CD14-positive monocyte (primary cell): ENCODE measurements around the gene TRANK1. TPM values are rescaled to one million over a fixed set of nuclear protein-coding genes. Genes with fewer than 3 reads are reported as not detected.
"Not testable (repeated sequence)": the region's sequence is repeated elsewhere in the genome, so short reads cannot be mapped to it uniquely, and the experiment has no call there.

Experiments used
- DNase-seq, 3 donors: peaks; one replicate each; pipeline ENCODE4 v3.0.0-alpha.2; 2011 to 2022
- H2AFZ ChIP-seq: 2 replicates; pipeline ENCODE4 v1.6.0; 2012; ENCODE audit warnings: mild to moderate bottlenecking, low read depth, low read length, inconsistent platforms; ENCODE audit not compliant: insufficient read depth, poor library complexity, severe bottlenecking
- H3K27ac ChIP-seq, 2 donors: 1 replicate in 1 of 2; 2 replicates in 1 of 2; pipeline ENCODE4 v1.5.1; 2012 to 2013; ENCODE audit warnings: low read length in 2 of 2, control low read depth in 1 of 2, inconsistent platforms in 1 of 2, low read depth in 1 of 2, mild to moderate bottlenecking in 1 of 2
- H3K27me3 ChIP-seq, 2 donors: one replicate each; pipeline versions ENCODE4 v1.6.0 to v1.6.1; 2011 to 2013; ENCODE audit warnings: low read length in 2 of 2; ENCODE audit not compliant: control insufficient read depth in 2 of 2, insufficient read depth in 2 of 2
- H3K36me3 ChIP-seq, 2 donors: replicated peaks in 1 of 2; 1 replicate in 1 of 2; 2 replicates in 1 of 2; pipeline versions ENCODE4 v1.5.1 to v1.6.1; 2012 to 2013; ENCODE audit warnings: low read length in 2 of 2, control low read depth in 1 of 2, inconsistent platforms in 1 of 2, mild to moderate bottlenecking in 1 of 2; ENCODE audit not compliant: insufficient read depth in 2 of 2, control insufficient read depth in 1 of 2
- H3K4me1 ChIP-seq, 2 donors: 1 replicate in 1 of 2; 2 replicates in 1 of 2; pipeline versions ENCODE4 v1.5.1 to v1.6.1; 2012 to 2013; ENCODE audit warnings: low read length in 2 of 2, control low read depth in 1 of 2, inconsistent platforms in 1 of 2, mild to moderate bottlenecking in 1 of 2, moderate library complexity in 1 of 2; ENCODE audit not compliant: insufficient read depth in 2 of 2, control insufficient read depth in 1 of 2
- H3K4me2 ChIP-seq: replicated peaks from 2 replicates; pipeline ENCODE3; 2012; ENCODE audit warnings: low read length, moderate library complexity, mild to moderate bottlenecking; ENCODE audit not compliant: poor library complexity, severe bottlenecking; ENCODE audit errors: extremely low read depth
- H3K4me3 ChIP-seq, 3 experiments: fragments of 200-600 bp in 1 of 3; sonication (generic) in 1 of 3; replicated peaks in 1 of 3; 1 replicate in 2 of 3; 2 replicates in 1 of 3; pipeline ENCODE4 v1.5.1; 2011 to 2013; ENCODE audit warnings: low read length in 3 of 3, mild to moderate bottlenecking in 3 of 3, control low read depth in 2 of 3, low read depth in 2 of 3, inconsistent platforms in 1 of 3, moderate library complexity in 1 of 3
- H3K79me2 ChIP-seq: 2 replicates; pipeline ENCODE4 v1.6.0; 2012; ENCODE audit warnings: mild to moderate bottlenecking, control low read depth, inconsistent platforms, low read length, moderate library complexity; ENCODE audit not compliant: insufficient read depth
- H3K9ac ChIP-seq: 2 replicates; pipeline ENCODE4 v1.6.0; 2017; ENCODE audit warnings: low read length, mild to moderate bottlenecking; ENCODE audit not compliant: insufficient read depth, poor library complexity, severe bottlenecking
- H3K9me3 ChIP-seq, 2 donors: replicated peaks in 1 of 2; 1 replicate in 1 of 2; 2 replicates in 1 of 2; pipeline versions ENCODE4 v1.5.1 to v1.6.1; 2012 to 2013; ENCODE audit warnings: low read length in 2 of 2, control low read depth in 1 of 2; ENCODE audit not compliant: control insufficient read depth in 1 of 2, insufficient read depth in 1 of 2
- H4K20me1 ChIP-seq: 2 replicates; pipeline ENCODE4 v1.6.0; 2012; ENCODE audit warnings: mild to moderate bottlenecking, low read length, control low read depth, moderate library complexity; ENCODE audit not compliant: insufficient read depth
- H3K27ac Mint-ChIP-seq, 7 donors: one replicate each; pipeline ENCODE4 v1.8.0; 2020; ENCODE audit warnings: mild to moderate bottlenecking in 7 of 7, mixed read lengths in 7 of 7, moderate library complexity in 6 of 7, inconsistent platforms in 2 of 7
- H3K27me3 Mint-ChIP-seq, 3 donors: one replicate each; pipeline ENCODE4 v1.8.0; 2021 to 2022; ENCODE audit warnings: low read depth in 3 of 3, mild to moderate bottlenecking in 3 of 3, mixed read lengths in 3 of 3, moderate library complexity in 3 of 3, inconsistent platforms in 1 of 3
- H3K36me3 Mint-ChIP-seq, 2 donors: one replicate each; pipeline ENCODE4 v1.8.0; 2020; ENCODE audit warnings: mixed read lengths in 2 of 2, inconsistent platforms in 1 of 2, mild to moderate bottlenecking in 1 of 2
- H3K4me1 Mint-ChIP-seq: one replicate; pipeline ENCODE4 v1.8.0; 2020; ENCODE audit warnings: mild to moderate bottlenecking, mixed read lengths
- H3K4me3 Mint-ChIP-seq, 2 donors: one replicate each; pipeline ENCODE4 v1.8.0; 2020; ENCODE audit warnings: mild to moderate bottlenecking in 2 of 2, mixed read lengths in 2 of 2, moderate library complexity in 1 of 2
- H3K9me3 Mint-ChIP-seq, 7 donors: one replicate each; pipeline ENCODE4 v1.8.0; 2020 to 2022; ENCODE audit warnings: mixed read lengths in 7 of 7, mild to moderate bottlenecking in 6 of 7, moderate library complexity in 6 of 7, inconsistent platforms in 2 of 7
- WGBS: methylation state at CpG from one replicate; pipeline ENCODE4 v1.1.5; 2013; ENCODE audit warnings: missing lambda C conversion rate; ENCODE audit not compliant: insufficient coverage; 5-methylcytosine and 5-hydroxymethylcytosine counted together
- intact Hi-C, 2 donors: fragments of 100-400 bp; cut with micrococcal nuclease; formaldehyde crosslinking; loops; one replicate each; pipeline versions ENCODE4 v1.15.0 to v1.15.1; 2023
- polyA plus RNA-seq, 3 donors: library from polyadenylated mRNA; depleted of rRNA in 1 of 3; unstranded in 2 of 3; stranded (reverse) in 1 of 3; fragments of 300-500 nt in 2 of 3; fragments of >200 nt in 1 of 3; fragmentation: Illumina TruSeq in 2 of 3; gene quantifications; 1 replicate in 2 of 3; 2 replicates in 1 of 3; pipeline ENCODE4 v1.2.3, GENCODE V29; 2012 to 2021
- TF ChIP-seq, protein P1 (sequence below): fragments of 200-600 bp; IDR thresholded peaks from one replicate; pipeline ENCODE4 v1.8.0; 2022; ENCODE audit warnings: antibody characterized with exemption, mild to moderate bottlenecking

The TRANK1 gene
- polyA plus RNA-seq, 3 donors, result 2.8 to 6.3 (median 5.8) TPM

DNA sequence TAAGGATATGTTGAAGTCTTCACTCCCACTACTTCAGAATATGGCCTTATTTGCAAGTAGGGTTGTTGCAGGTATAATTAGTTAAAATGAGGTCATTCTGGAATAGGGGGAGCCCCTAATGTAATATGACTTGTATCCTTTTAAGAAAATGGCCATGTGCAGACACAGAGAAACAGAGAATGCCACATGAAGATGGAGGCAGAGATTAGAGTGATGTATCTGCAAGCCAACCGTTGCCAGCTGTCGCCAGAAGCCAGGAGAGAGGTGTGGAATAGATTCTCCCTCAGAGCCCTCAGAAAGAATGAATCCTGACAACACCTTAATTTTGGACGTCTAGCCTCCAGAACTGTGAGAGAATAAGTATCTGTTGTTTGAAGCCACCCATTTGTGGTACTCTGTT, 11.3 kb upstream of the TRANK1 start:
- Mint-ChIP-seq H3K27ac (no peak overlapping the region), H3K36me3 (no peaks in the 10 kb centered on the region), H3K9me3 (no peaks in the 10 kb centered on the region), H3K4me1 (peaks cover 13% of the 10 kb centered on the region), H3K27me3 (peaks cover 0 to 3% (median 0%) of the 10 kb centered on the region in 3 donors), H3K4me3 (no peak overlapping the region)
- TF ChIP-seq, protein P1, sequence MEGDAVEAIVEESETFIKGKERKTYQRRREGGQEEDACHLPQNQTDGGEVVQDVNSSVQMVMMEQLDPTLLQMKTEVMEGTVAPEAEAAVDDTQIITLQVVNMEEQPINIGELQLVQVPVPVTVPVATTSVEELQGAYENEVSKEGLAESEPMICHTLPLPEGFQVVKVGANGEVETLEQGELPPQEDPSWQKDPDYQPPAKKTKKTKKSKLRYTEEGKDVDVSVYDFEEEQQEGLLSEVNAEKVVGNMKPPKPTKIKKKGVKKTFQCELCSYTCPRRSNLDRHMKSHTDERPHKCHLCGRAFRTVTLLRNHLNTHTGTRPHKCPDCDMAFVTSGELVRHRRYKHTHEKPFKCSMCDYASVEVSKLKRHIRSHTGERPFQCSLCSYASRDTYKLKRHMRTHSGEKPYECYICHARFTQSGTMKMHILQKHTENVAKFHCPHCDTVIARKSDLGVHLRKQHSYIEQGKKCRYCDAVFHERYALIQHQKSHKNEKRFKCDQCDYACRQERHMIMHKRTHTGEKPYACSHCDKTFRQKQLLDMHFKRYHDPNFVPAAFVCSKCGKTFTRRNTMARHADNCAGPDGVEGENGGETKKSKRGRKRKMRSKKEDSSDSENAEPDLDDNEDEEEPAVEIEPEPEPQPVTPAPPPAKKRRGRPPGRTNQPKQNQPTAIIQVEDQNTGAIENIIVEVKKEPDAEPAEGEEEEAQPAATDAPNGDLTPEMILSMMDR, result no peak
- Histone ChIP-seq H3K36me3 (no peaks in the 10 kb centered on the region), H3K79me2 (no peaks in the 10 kb centered on the region), H3K4me1 (no peaks in the 10 kb centered on the region), H3K4me3 (no peak overlapping the region), H3K9ac (no peak overlapping the region), H3K9me3 (no peaks in the 10 kb centered on the region), H3K27ac (no peak overlapping the region), H4K20me1 (no peaks in the 10 kb centered on the region), H3K4me2 (no peak overlapping the region), H2AFZ (no peak overlapping the region), H3K27me3 (no peaks in the 10 kb centered on the region)
- no CpG with 5 or more reads among the region's 3 CpGs for WGBS
- intact Hi-C loops, result loop anchor here (10.0 kb wide), 2 partner anchors 221 to 231 kb away; no protein-coding TSS in a partner anchor
- DNase-seq, result no peak

DNA sequence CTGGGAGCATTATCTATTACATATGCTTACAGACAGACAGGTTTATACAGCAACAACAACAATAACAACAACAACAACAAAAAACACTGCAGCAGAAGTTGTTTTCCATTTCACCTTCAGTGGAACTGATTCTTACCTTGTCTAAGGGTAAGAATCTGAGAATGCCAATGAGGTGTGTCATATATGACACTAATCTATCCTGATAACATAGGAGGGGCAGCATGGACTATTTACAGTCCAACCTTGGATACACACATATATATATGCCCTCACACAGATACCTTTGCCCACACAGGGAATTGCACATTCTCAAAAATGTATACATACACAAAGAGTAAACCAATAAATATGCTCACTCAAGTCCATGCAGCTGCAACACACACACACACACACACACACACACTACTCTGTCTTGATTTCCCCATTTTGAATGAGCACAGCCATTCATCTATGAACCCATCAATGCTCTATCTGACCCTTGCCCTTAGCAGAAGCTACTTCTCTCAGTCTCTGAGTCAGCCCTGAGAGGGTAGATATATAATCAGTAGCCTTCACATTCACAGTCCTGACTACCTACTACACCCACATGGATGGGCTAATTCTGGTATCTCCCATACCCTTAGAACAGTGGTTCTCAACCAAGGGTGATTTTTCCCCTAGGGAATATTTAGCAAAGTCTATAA, 9.7 kb upstream of the TRANK1 start:
- Histone ChIP-seq H3K79me2 (no peaks in the 10 kb centered on the region), H3K27me3 (no peaks in the 10 kb centered on the region), H3K27ac (no peak overlapping the region), H3K9ac (no peak overlapping the region), H4K20me1 (no peaks in the 10 kb centered on the region), H3K4me2 (no peak overlapping the region), H3K4me1 (no peaks in the 10 kb centered on the region), H2AFZ (no peak overlapping the region), H3K36me3 (no peaks in the 10 kb centered on the region), H3K4me3 (no peak overlapping the region), H3K9me3 (no peaks in the 10 kb centered on the region)
- intact Hi-C loops, result loop anchor here (10.0 kb wide), 2 partner anchors 220 to 230 kb away; no protein-coding TSS in a partner anchor
- Mint-ChIP-seq H3K27me3 (peaks cover 0 to 2% (median 0%) of the 10 kb centered on the region in 3 donors), H3K9me3 (no peaks in the 10 kb centered on the region), H3K4me3 (no peak overlapping the region), H3K4me1 (peaks cover 13% of the 10 kb centered on the region), H3K36me3 (no peaks in the 10 kb centered on the region), H3K27ac (no peak overlapping the region)
- DNase-seq, result peak in 1 of 3 donors; percentile 67
- TF ChIP-seq, protein P1, result no peak

DNA sequence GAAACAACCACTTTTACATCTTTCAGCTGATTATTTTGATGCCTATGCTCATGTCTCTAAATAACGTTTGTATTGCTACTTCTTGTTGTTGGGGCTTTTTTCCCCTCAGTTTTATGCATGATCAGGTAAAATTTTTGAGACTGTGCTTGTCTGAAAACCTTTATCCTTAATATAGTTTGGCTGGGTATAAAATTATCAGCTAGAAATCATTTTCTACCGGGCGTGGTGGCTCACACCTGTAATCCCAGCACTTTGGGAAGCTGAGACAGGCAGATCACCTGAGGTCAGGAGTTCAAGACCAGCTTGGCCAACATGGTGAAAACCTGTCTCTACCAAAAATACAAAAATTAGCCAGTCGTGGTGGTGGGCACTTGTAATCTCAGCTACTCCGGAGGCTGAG, 3.0 kb upstream of the TRANK1 start:
- H3K4me2 ChIP-seq, H3K9ac ChIP-seq, H2AFZ ChIP-seq, H3K4me3 Mint-ChIP-seq, H3K27me3 Mint-ChIP-seq, H4K20me1 ChIP-seq, H3K79me2 ChIP-seq, H3K4me1 Mint-ChIP-seq, H3K4me3 ChIP-seq, H3K27ac Mint-ChIP-seq, H3K27ac ChIP-seq, H3K27me3 ChIP-seq, H3K36me3 Mint-ChIP-seq, H3K36me3 ChIP-seq, DNase-seq: not testable (repeated sequence)
- intact Hi-C loops, result loop anchor here in 1 of 2 donors (5.0 kb wide), 1 partner anchor 41 kb away; no protein-coding TSS in a partner anchor
- H3K9me3 Mint-ChIP-seq, result peaks cover 9 to 26% (median 17%) of the 10 kb centered on the region in 7 donors
- H3K4me1 ChIP-seq, result peaks cover 11 to 14% of the 10 kb centered on the region in 2 donors
- WGBS, result 90% methylated on average over 4 of the region's 5 CpGs
- peaks cover 0 to 12% of the 10 kb centered on the region in 2 donors for H3K9me3 ChIP-seq
